Measurements from ENCODE around the gene GPSM3.

The GPSM3 gene

GRCh38 chr6:32166411-32167061 lies 25.9 kb downstream of the GPSM3 start:
- Histone ChIP-seq H3K9me3 (ENCODE audit: control insufficient read depth in 2 of 2, low read length in 2 of 2) (no peaks in the 10 kb centered on the region), H3K36me3 (ENCODE audit: control insufficient read depth in 2 of 2, insufficient read depth in 2 of 2, low read length in 2 of 2) (peaks cover 28 to 48% of the 10 kb centered on the region in 2 donors), H3K9ac (ENCODE audit: low read depth in 1 of 2, low read length in 2 of 2) (no peak overlapping the region), H3K27me3 (ENCODE audit: control insufficient read depth in 2 of 2, insufficient read depth in 2 of 2, low read length in 2 of 2) (no peaks in the 10 kb centered on the region), H3K27ac (ENCODE audit: low read depth in 2 of 2, low read length in 2 of 2) (no peak overlapping the region), H3K4me1 (ENCODE audit: control insufficient read depth in 2 of 2, insufficient read depth in 2 of 2, low read length in 2 of 2) (no peaks in the 10 kb centered on the region), H3K4me3 (ENCODE audit: low read length in 2 of 2) (no peak overlapping the region)

DNA sequence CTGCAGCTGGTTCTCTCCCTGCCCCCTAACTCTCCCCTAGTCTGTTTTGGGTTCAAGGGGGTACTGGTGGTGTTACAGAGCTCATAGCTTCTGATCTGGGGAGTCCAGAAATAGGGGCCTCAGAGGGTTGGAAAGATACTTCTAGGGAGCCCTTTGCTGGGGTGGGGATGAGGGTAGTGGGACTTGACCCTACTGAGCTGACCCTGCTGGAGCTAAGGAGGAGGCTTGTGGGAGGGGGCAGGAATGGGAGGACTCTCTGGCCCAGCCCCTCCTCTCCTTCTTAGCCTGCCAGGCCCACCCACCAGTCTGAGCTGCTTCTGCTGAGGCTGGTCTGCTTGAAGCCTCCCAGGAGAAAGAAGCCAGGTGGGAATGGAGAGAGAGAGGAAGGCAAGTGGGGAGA lies 28.1 kb downstream of the GPSM3 start, which contains the start of gene EGFL8:
EGFL8 (plus strand) TSS at position 301 of the 400 bp plus-strand sequence. CDS start 1,571 bp downstream, outside the sequence.
- peaks cover 19 to 29% of the 10 kb centered on the region in 2 donors for H3K36me3 ChIP-seq (ENCODE audit: control insufficient read depth in 2 of 2, insufficient read depth in 2 of 2, low read length in 2 of 2)

GRCh38 chr6:32163559-32164258 lies 28.7 kb downstream of the GPSM3 start:
- H3K9ac ChIP-seq (ENCODE audit: low read depth in 1 of 2, low read length in 2 of 2): no peak overlapping the region
- H3K36me3 ChIP-seq (ENCODE audit: control insufficient read depth in 2 of 2, insufficient read depth in 2 of 2, low read length in 2 of 2): peaks cover 16 to 26% of the 10 kb centered on the region in 2 donors
- no peak overlapping the region for H3K4me3 ChIP-seq (ENCODE audit: low read length in 2 of 2)
- no peaks in the 10 kb centered on the region for H3K27me3 ChIP-seq (ENCODE audit: control insufficient read depth in 2 of 2, insufficient read depth in 2 of 2, low read length in 2 of 2)
- H3K27ac ChIP-seq (ENCODE audit: low read depth in 2 of 2, low read length in 2 of 2): peak overlapping the region in 1 of 2 donors; percentile 29
- no peaks in the 10 kb centered on the region for H3K4me1 ChIP-seq (ENCODE audit: control insufficient read depth in 2 of 2, insufficient read depth in 2 of 2, low read length in 2 of 2)
- no peaks in the 10 kb centered on the region for H3K9me3 ChIP-seq (ENCODE audit: control insufficient read depth in 2 of 2, low read length in 2 of 2)

More for the DNA sequence above, 28.1 kb downstream of the GPSM3 start, which contains the start of gene EGFL8:
- H3K27ac ChIP-seq (ENCODE audit: low read depth in 2 of 2, low read length in 2 of 2): peak within 1 kb of the TSS; percentile 9 to 29
- H3K9ac ChIP-seq (ENCODE audit: low read depth in 1 of 2, low read length in 2 of 2): no peak within 1 kb of the TSS
- no peaks in the 10 kb centered on the region for H3K9me3 ChIP-seq (ENCODE audit: control insufficient read depth in 2 of 2, low read length in 2 of 2)
- H3K4me1 ChIP-seq (ENCODE audit: control insufficient read depth in 2 of 2, insufficient read depth in 2 of 2, low read length in 2 of 2): no peaks in the 10 kb centered on the region
- H3K4me3 ChIP-seq (ENCODE audit: low read length in 2 of 2): no peak within 1 kb of the TSS
- H3K27me3 ChIP-seq (ENCODE audit: control insufficient read depth in 2 of 2, insufficient read depth in 2 of 2, low read length in 2 of 2): no peaks in the 10 kb centered on the region

GRCh38 chr6:32158052-32158451 lies 34.4 kb downstream of the GPSM3 start:
- peaks cover 8 to 17% of the 10 kb centered on the region in 2 donors for H3K36me3 ChIP-seq (ENCODE audit: control insufficient read depth in 2 of 2, insufficient read depth in 2 of 2, low read length in 2 of 2)
- no peaks in the 10 kb centered on the region for H3K9me3 ChIP-seq (ENCODE audit: control insufficient read depth in 2 of 2, low read length in 2 of 2)
- H3K27me3 ChIP-seq (ENCODE audit: control insufficient read depth in 2 of 2, insufficient read depth in 2 of 2, low read length in 2 of 2): no peaks in the 10 kb centered on the region
- peaks cover 13% of the 10 kb centered on the region in 2 donors for H3K4me1 ChIP-seq (ENCODE audit: control insufficient read depth in 2 of 2, insufficient read depth in 2 of 2, low read length in 2 of 2)
- no peak overlapping the region for H3K9ac ChIP-seq (ENCODE audit: low read depth in 1 of 2, low read length in 2 of 2)
- no peak overlapping the region for H3K27ac ChIP-seq (ENCODE audit: low read depth in 2 of 2, low read length in 2 of 2)
- no peak overlapping the region for H3K4me3 ChIP-seq (ENCODE audit: low read length in 2 of 2)

- peaks cover 5 to 17% of the 10 kb centered on the region in 2 donors for H3K36me3 ChIP-seq (ENCODE audit: control insufficient read depth in 2 of 2, insufficient read depth in 2 of 2, low read length in 2 of 2)
- H3K27ac ChIP-seq (ENCODE audit: low read depth in 2 of 2, low read length in 2 of 2): no peak overlapping the region
These were observed 35.6 kb downstream of the GPSM3 start for GRCh38 chr6:32156891-32157290.

GRCh38 chr6:32154514-32155161 lies 37.8 kb downstream of the GPSM3 start:
- H3K27ac ChIP-seq (ENCODE audit: low read depth in 2 of 2, low read length in 2 of 2): peak overlapping the region; percentile 77 to 92
- H3K27me3 ChIP-seq (ENCODE audit: control insufficient read depth in 2 of 2, insufficient read depth in 2 of 2, low read length in 2 of 2): no peaks in the 10 kb centered on the region
- H3K4me3 ChIP-seq (ENCODE audit: low read length in 2 of 2): peak overlapping the region; percentile 82 to 94
- peak overlapping the region; percentile 65 to 86 for H3K9ac ChIP-seq (ENCODE audit: low read depth in 1 of 2, low read length in 2 of 2)
- H3K36me3 ChIP-seq (ENCODE audit: control insufficient read depth in 2 of 2, insufficient read depth in 2 of 2, low read length in 2 of 2): peaks cover 5 to 17% of the 10 kb centered on the region in 2 donors
- no peaks in the 10 kb centered on the region for H3K9me3 ChIP-seq (ENCODE audit: control insufficient read depth in 2 of 2, low read length in 2 of 2)
- peaks cover 13 to 21% of the 10 kb centered on the region in 2 donors for H3K4me1 ChIP-seq (ENCODE audit: control insufficient read depth in 2 of 2, insufficient read depth in 2 of 2, low read length in 2 of 2)

More at GRCh38 chr6:32156891-32157290, 35.6 kb downstream of the GPSM3 start:
- H3K9me3 ChIP-seq (ENCODE audit: control insufficient read depth in 2 of 2, low read length in 2 of 2): no peaks in the 10 kb centered on the region
- H3K27me3 ChIP-seq (ENCODE audit: control insufficient read depth in 2 of 2, insufficient read depth in 2 of 2, low read length in 2 of 2): no peaks in the 10 kb centered on the region
- H3K9ac ChIP-seq (ENCODE audit: low read depth in 1 of 2, low read length in 2 of 2): no peak overlapping the region
- peaks cover 13 to 21% of the 10 kb centered on the region in 2 donors for H3K4me1 ChIP-seq (ENCODE audit: control insufficient read depth in 2 of 2, insufficient read depth in 2 of 2, low read length in 2 of 2)
- H3K4me3 ChIP-seq (ENCODE audit: low read length in 2 of 2): no peak overlapping the region

DNA sequence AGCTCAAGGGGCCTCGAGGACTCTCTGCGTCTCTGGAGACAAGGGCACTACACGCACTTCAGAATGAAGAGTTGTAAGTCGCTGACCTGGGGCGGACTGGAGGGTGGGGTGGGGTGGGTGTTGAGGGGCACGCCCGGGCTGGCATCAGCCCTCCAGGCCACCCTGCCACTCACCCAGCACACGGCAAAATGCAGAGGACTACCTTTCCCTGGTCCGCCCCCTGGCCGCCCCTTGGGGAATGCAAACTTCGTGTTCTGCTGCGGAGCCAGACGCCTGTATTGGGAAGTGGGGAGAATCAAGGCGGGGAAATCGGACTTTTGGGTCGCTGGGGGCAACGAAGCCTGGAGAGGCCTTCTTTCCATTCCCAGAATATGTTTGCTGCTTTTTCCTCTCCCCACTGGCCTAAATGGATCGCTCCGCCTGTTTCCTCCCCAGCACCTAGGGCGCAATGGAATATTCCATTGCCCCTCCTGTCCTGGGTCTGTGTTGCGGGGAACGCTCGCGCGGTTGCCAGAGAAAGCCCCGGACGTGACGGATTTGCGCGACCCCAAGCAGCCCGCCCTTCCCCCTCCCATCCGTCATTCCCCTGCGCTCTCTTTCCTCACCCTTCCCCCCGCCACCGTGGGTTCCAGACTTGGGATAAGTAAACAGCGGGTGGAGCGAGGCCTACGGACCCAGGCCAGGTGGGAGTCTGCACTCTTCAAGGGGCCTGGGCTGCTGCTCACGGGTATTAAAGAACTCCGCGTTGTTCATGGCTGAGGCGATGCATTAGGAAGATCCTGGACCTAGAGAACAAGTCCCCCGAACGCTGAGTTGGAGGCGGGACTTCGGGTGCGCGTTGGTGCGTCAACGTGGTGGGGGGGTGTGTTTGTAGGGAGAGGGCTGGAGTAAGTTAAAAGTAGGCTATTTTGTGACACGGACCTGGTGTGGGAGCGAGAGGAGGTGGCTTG lies 38.6 kb downstream of the GPSM3 start, which contains the start of gene PPT2:
PPT2 (plus strand) TSS at position 578 of the 950 bp plus-strand sequence. CDS start 454 bp downstream, outside the sequence.
- Histone ChIP-seq H3K27ac (ENCODE audit: low read depth in 2 of 2, low read length in 2 of 2) (peak within 1 kb of the TSS; percentile 77 to 92), H3K9ac (ENCODE audit: low read depth in 1 of 2, low read length in 2 of 2) (peak within 1 kb of the TSS; percentile 65 to 86), H3K4me1 (ENCODE audit: control insufficient read depth in 2 of 2, insufficient read depth in 2 of 2, low read length in 2 of 2) (peaks cover 13 to 21% of the 10 kb centered on the region in 2 donors), H3K36me3 (ENCODE audit: control insufficient read depth in 2 of 2, insufficient read depth in 2 of 2, low read length in 2 of 2) (peaks cover 5 to 16% of the 10 kb centered on the region in 2 donors), H3K4me3 (ENCODE audit: low read length in 2 of 2) (peak within 1 kb of the TSS; percentile 82 to 94), H3K27me3 (ENCODE audit: control insufficient read depth in 2 of 2, insufficient read depth in 2 of 2, low read length in 2 of 2) (no peaks in the 10 kb centered on the region), H3K9me3 (ENCODE audit: control insufficient read depth in 2 of 2, low read length in 2 of 2) (no peaks in the 10 kb centered on the region)

DNA sequence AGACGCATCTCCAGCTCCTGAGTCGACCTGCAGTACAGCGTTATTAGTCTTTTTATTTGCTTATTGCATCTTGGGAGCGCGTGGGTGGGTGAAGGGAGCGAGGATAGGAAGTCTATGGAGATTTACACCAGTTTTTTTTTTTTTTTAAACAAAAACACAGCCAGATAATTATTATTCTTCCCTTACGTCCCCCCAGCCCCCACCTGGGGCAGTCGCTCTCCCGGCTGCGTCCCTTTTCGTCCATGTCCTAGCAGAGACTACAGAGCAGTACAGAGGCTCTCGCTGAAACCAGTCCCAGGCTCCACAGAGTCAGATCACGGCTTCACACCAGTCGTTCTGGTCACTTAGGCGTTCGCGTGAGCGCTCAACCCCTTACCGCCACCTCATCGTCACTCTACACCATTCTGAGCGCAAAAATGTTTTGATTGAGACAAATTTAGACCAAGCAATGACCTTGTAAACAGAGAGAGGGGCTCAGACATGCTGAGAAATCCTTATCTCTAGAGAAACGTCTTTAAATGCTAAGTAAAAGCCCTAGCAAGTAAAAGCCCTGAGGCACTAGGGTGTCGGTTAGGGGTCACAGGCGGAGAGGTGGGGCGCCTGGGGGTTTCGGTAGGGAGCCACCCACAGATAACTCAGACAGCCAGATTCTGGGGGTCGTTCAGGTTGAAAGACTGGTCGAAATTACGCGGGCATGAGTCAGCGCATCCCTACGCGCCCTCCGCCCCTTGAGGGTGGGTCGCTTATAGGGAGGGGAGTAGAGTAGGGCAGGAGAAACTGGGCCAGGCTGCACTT lies 39.5 kb downstream of the GPSM3 start:
- peak overlapping the region; percentile 52 to 65 for H3K9ac ChIP-seq (ENCODE audit: low read depth in 1 of 2, low read length in 2 of 2)
- H3K36me3 ChIP-seq (ENCODE audit: control insufficient read depth in 2 of 2, insufficient read depth in 2 of 2, low read length in 2 of 2): peaks cover 5 to 9% of the 10 kb centered on the region in 2 donors
- H3K4me3 ChIP-seq (ENCODE audit: low read length in 2 of 2): peak overlapping the region; percentile 82 to 94
- peak overlapping the region; percentile 77 to 92 for H3K27ac ChIP-seq (ENCODE audit: low read depth in 2 of 2, low read length in 2 of 2)
- H3K27me3 ChIP-seq (ENCODE audit: control insufficient read depth in 2 of 2, insufficient read depth in 2 of 2, low read length in 2 of 2): no peaks in the 10 kb centered on the region
- H3K9me3 ChIP-seq (ENCODE audit: control insufficient read depth in 2 of 2, low read length in 2 of 2): no peaks in the 10 kb centered on the region
- H3K4me1 ChIP-seq (ENCODE audit: control insufficient read depth in 2 of 2, insufficient read depth in 2 of 2, low read length in 2 of 2): peaks cover 13 to 21% of the 10 kb centered on the region in 2 donors
